Peyer's patch (tissue), 4 donors: ENCODE measurements around the gene FRMPD1. TPM values are rescaled to one million over a fixed set of nuclear protein-coding genes. Genes with fewer than 3 reads are reported as not detected.

Experiments
- DNase-seq, 3 donors: peaks; one replicate each; pipeline ENCODE4 v3.0.0-alpha.2; 2017 to 2019
- H3K27ac ChIP-seq, 4 donors: fragments of 200-600 bp; sonication (generic); one replicate each; pipeline ENCODE4 v1.5.1; 2016 to 2019
- H3K27me3 ChIP-seq, 2 donors: fragments of 200-600 bp; sonication (generic); one replicate each; pipeline ENCODE4 v1.5.1; 2019
- H3K36me3 ChIP-seq, 3 donors: fragments of 200-600 bp; sonication (generic); one replicate each; pipeline ENCODE4 v1.5.1; 2016 to 2019
- H3K4me1 ChIP-seq, 4 donors: fragments of 200-600 bp; sonication (generic); one replicate each; pipeline ENCODE4 v1.5.1; 2016 to 2019
- H3K4me3 ChIP-seq, 4 donors: fragments of 200-600 bp; sonication (generic); 1 replicate in 3 of 4; 2 replicates in 1 of 4; pipeline ENCODE4 v1.5.1; 2016 to 2019; ENCODE audit warnings: mild to moderate bottlenecking in 1 of 4
- H3K9me3 ChIP-seq, 4 donors: fragments of 200-600 bp; sonication (generic); one replicate each; pipeline ENCODE4 v1.5.1; 2016 to 2019; ENCODE audit warnings: mild to moderate bottlenecking in 1 of 4
- POLR2A ChIP-seq, 2 donors: fragments of 450-650 bp; IDR thresholded peaks; one replicate each; pipeline ENCODE4 v1.5.1; 2017; ENCODE audit warnings: antibody characterized with exemption in 2 of 2, mild to moderate bottlenecking in 2 of 2, moderate library complexity in 2 of 2
- total RNA-seq, 4 donors: library from RNA; depleted of rRNA; stranded (reverse); fragments of >200 nt; gene quantifications; one replicate each; pipeline ENCODE4 v1.1.0, GENCODE V29; 2016
- TF ChIP-seq, protein P1 (sequence below), 6 experiments: fragments of 450-650 bp in 4 of 6; fragments of 200-600 bp in 2 of 6; sonication (generic) in 1 of 6; IDR thresholded peaks; one replicate each; pipeline ENCODE4 v1.5.1; 2017 to 2019; ENCODE audit warnings: antibody characterized with exemption in 6 of 6, mild to moderate bottlenecking in 3 of 6, moderate library complexity in 1 of 6

The FRMPD1 gene
- total RNA-seq, 4 donors from 2014 or later: 0.40 TPM; not detected in 3

DNA sequence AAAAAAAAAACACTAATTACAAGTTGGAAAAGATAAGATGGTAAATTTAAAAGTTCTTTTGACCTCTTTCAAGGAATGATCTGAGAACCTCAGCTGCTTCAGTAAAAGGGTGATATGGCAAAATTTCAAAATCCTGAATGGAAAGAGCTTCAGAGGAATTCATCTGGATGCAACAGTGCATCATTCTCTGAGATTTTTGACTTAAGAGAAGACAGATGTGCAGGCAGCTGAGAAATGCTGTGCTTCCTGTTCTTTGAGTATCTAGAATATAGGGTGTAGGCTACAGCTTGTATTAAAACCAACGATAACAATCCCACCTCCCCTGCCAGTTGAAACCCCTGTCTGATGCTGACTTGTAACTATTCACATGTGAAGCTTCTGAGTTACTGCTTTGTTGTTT, 6.2 kb downstream of the FRMPD1 start:
- DNase-seq: no peak
- no peaks in the 10 kb centered on the region for H3K27me3 ChIP-seq
- H3K4me3 ChIP-seq: no peak overlapping the region
- TF ChIP-seq POLR2A (IDR thresholded peaks at IDR 0.05): no peak
- TF ChIP-seq, protein P1, sequence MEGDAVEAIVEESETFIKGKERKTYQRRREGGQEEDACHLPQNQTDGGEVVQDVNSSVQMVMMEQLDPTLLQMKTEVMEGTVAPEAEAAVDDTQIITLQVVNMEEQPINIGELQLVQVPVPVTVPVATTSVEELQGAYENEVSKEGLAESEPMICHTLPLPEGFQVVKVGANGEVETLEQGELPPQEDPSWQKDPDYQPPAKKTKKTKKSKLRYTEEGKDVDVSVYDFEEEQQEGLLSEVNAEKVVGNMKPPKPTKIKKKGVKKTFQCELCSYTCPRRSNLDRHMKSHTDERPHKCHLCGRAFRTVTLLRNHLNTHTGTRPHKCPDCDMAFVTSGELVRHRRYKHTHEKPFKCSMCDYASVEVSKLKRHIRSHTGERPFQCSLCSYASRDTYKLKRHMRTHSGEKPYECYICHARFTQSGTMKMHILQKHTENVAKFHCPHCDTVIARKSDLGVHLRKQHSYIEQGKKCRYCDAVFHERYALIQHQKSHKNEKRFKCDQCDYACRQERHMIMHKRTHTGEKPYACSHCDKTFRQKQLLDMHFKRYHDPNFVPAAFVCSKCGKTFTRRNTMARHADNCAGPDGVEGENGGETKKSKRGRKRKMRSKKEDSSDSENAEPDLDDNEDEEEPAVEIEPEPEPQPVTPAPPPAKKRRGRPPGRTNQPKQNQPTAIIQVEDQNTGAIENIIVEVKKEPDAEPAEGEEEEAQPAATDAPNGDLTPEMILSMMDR (IDR thresholded peaks at IDR 0.05): no peak
- no peaks in the 10 kb centered on the region for H3K9me3 ChIP-seq
- no peaks in the 10 kb centered on the region for H3K4me1 ChIP-seq
- no peaks in the 10 kb centered on the region for H3K36me3 ChIP-seq
- no peak overlapping the region for H3K27ac ChIP-seq

DNA sequence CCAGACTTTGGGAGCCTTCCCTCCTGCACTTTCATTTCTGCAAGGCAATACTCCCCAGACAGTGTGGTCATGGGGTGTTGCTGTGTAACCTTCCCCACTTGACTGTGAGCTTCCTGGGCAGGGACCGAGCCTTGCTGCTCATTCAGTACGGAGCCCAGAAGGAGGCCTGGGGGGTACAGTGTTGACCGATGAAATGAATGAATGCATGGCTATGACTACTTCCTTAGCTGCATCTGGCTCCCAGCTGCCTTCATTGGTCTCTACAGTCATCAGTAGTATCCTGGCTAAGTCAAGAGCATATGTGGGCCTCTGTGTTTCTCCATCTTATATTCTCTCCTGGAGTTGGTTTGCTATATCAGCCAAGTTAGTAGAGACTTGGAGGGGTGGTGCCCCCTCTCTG, 9.9 kb downstream of the FRMPD1 start:
- Histone ChIP-seq H3K27me3 (no peaks in the 10 kb centered on the region), H3K9me3 (no peaks in the 10 kb centered on the region), H3K27ac (no peak overlapping the region), H3K4me1 (no peaks in the 10 kb centered on the region), H3K36me3 (no peaks in the 10 kb centered on the region), H3K4me3 (no peak overlapping the region)
- no peak for DNase-seq
- TF ChIP-seq, protein P1 (IDR thresholded peaks at IDR 0.05): no peak
- TF ChIP-seq POLR2A (IDR thresholded peaks at IDR 0.05): no peak

DNA sequence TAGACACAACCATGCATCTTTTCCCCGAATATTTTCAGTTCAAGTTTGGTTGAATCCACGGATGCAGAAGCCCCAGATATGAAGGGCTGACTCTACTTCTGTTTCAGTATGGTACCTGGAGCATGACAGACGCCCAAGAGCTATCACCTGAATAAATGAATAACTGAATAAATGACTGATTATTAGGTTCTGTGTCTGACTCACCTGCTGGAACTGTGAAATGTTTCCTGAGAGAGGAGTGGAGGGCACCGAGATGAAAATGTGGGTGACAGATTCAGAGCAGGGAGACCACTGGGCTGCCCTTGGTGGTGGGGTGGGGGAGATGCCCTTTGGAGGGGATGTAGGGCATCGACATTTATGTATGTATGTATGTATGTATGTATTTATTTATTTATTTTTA, 13.2 kb downstream of the FRMPD1 start:
- no peaks in the 10 kb centered on the region for H3K36me3 ChIP-seq
- H3K4me3 ChIP-seq: no peak overlapping the region
- no peak overlapping the region for H3K27ac ChIP-seq
- TF ChIP-seq, protein P1 (IDR thresholded peaks at IDR 0.05): no peak
- no peak for TF ChIP-seq POLR2A (IDR thresholded peaks at IDR 0.05)
- DNase-seq: no peak
- H3K9me3 ChIP-seq: no peaks in the 10 kb centered on the region
- H3K27me3 ChIP-seq: no peaks in the 10 kb centered on the region
- H3K4me1 ChIP-seq: no peaks in the 10 kb centered on the region

DNA sequence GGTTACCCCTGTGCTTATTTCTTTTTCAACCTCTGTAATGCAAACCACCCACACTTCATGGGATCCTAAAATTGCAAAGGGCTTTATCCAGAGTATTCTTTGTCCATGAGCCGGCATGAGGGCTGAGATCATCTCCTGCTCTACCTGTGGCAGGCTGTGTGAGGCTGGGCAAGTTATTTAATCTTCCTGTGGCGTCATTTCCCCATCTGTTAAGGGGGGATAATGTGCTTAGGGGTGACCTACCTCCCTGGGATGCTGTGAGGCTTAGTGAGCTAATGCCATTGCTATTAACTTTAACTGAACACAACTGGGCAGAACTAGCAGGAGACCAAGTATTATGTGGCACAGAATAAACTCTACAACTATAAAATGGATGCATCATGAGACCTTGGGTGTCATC, 17.0 kb downstream of the FRMPD1 start:
- TF ChIP-seq POLR2A (IDR thresholded peaks at IDR 0.05): no peak
- TF ChIP-seq, protein P1 (IDR thresholded peaks at IDR 0.05): no peak
- Histone ChIP-seq H3K9me3 (no peaks in the 10 kb centered on the region), H3K4me3 (no peak overlapping the region), H3K27me3 (no peaks in the 10 kb centered on the region), H3K27ac (no peak overlapping the region), H3K4me1 (no peaks in the 10 kb centered on the region), H3K36me3 (no peaks in the 10 kb centered on the region)
- DNase-seq: no peak

DNA sequence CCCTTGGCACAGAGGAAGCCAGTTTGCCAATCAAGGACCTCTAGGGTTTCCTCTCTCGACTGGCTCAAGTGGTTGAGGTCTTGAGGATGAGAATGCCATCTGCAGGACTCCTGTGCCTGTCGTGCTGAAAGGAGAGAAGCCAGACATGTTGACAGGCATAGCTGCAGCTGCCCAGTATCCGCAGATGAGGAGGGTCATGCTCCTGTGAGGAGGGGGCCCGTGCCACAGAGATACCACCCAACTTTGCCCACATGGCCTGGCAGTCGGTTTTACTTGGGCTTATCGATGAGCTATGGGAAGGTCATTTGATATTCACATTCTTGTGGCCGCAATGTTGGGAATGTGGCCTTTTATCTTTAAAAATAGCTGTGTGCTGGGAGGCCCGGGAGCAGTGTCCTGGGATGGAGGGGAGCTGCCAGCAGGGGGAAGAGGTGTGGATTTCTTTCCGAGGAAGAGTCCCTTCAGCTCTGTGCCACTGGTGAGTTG, 17.4 kb downstream of the FRMPD1 start:
- no peak overlapping the region for H3K4me3 ChIP-seq
- no peak for TF ChIP-seq POLR2A (IDR thresholded peaks at IDR 0.05)
- TF ChIP-seq, protein P1 (IDR thresholded peaks at IDR 0.05): no peak
- H3K9me3 ChIP-seq: no peaks in the 10 kb centered on the region
- H3K27ac ChIP-seq: no peak overlapping the region
- H3K4me1 ChIP-seq: no peaks in the 10 kb centered on the region
- no peak for DNase-seq
- no peaks in the 10 kb centered on the region for H3K27me3 ChIP-seq
- H3K36me3 ChIP-seq: no peaks in the 10 kb centered on the region

DNA sequence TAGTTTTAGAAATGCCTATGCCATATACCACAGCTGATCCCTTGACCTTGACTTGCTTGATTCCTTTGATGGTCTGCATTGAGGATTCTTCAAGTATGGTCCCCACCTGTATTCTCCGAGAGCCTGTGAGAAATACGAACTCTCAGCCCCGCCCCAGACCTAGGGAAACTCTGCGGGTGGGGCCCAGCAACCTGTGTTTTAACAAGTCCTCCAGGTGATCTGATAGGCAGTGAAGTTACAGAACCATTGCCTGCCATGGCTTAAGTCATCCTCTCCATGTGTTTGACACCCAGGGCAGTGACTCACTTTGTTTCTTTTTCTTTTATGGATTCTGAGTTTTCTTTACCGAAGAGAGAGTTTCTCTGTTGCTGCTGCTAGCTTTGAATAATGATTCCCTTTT, 18.5 kb downstream of the FRMPD1 start:
- H3K36me3 ChIP-seq: no peaks in the 10 kb centered on the region
- TF ChIP-seq POLR2A (IDR thresholded peaks at IDR 0.05): no peak
- TF ChIP-seq, protein P1 (IDR thresholded peaks at IDR 0.05): no peak
- H3K9me3 ChIP-seq: no peaks in the 10 kb centered on the region
- no peak for DNase-seq
- H3K4me1 ChIP-seq: no peaks in the 10 kb centered on the region
- H3K4me3 ChIP-seq: no peak overlapping the region
- no peaks in the 10 kb centered on the region for H3K27me3 ChIP-seq
- no peak overlapping the region for H3K27ac ChIP-seq
